KOPT-K1 (cell line): Measurements from ENCODE around the gene PRR20G.
"Not testable (repeated sequence)": the region's sequence is repeated elsewhere in the genome, so short reads cannot be mapped to it uniquely, and the experiment has no call there.

Source experiments
- H3K27ac ChIP-seq: fragments of 200-600 bp; sonication (generic); 2 replicates; pipeline ENCODE4 v1.5.1; 2016; ENCODE audit warnings: antibody characterized with exemption, mild to moderate bottlenecking, low read depth, low read length; ENCODE audit not compliant: poor library complexity, severe bottlenecking
- H3K36me3 ChIP-seq: fragments of 200-600 bp; sonication (generic); 2 replicates; pipeline ENCODE4 v1.5.1; 2017; ENCODE audit warnings: antibody characterized with exemption, mild to moderate bottlenecking, low read length, moderate library complexity; ENCODE audit not compliant: insufficient read depth
- H3K9me3 ChIP-seq: fragments of 200-600 bp; sonication (generic); 2 replicates; pipeline ENCODE4 v1.5.1; 2017; ENCODE audit warnings: antibody characterized with exemption, low read length, mild to moderate bottlenecking; ENCODE audit not compliant: insufficient read depth, poor library complexity, severe bottlenecking

The PRR20G gene

GRCh38 chr3:127307916-127308315 is 20.1 kb upstream of the PRR20G start:
- no peak overlapping the region for H3K27ac ChIP-seq
- no peaks in the 10 kb centered on the region for H3K9me3 ChIP-seq
- H3K36me3 ChIP-seq, result no peaks in the 10 kb centered on the region

GRCh38 chr3:127307112-127307835 is 19.4 kb upstream of the PRR20G start:
- no peak overlapping the region for H3K27ac ChIP-seq
- no peaks in the 10 kb centered on the region for H3K36me3 ChIP-seq
- H3K9me3 ChIP-seq, result no peaks in the 10 kb centered on the region

- Histone ChIP-seq H3K27ac (no peak overlapping the region), H3K9me3 (no peaks in the 10 kb centered on the region), H3K36me3 (no peaks in the 10 kb centered on the region)
Measured at GRCh38 chr3:127306361-127307111, 18.7 kb upstream of the PRR20G start.

- Histone ChIP-seq H3K27ac (no peak overlapping the region), H3K36me3 (no peaks in the 10 kb centered on the region), H3K9me3 (no peaks in the 10 kb centered on the region)
Measured at GRCh38 chr3:127305499-127306060, 17.7 kb upstream of the PRR20G start.

GRCh38 chr3:127304121-127304744 is 16.4 kb upstream of the PRR20G start:
- no peak overlapping the region for H3K27ac ChIP-seq

GRCh38 chr3:127299276-127299675 is 11.4 kb upstream of the PRR20G start:
- H3K9me3 ChIP-seq, result no peaks in the 10 kb centered on the region
- H3K27ac ChIP-seq, result no peak overlapping the region

More at GRCh38 chr3:127304121-127304744, 16.4 kb upstream of the PRR20G start:
- Histone ChIP-seq H3K36me3 (no peaks in the 10 kb centered on the region), H3K9me3 (no peaks in the 10 kb centered on the region)

GRCh38 chr3:127296959-127297358 is 9.1 kb upstream of the PRR20G start:
- H3K27ac ChIP-seq, result no peak overlapping the region
- no peaks in the 10 kb centered on the region for H3K36me3 ChIP-seq

More at GRCh38 chr3:127299276-127299675, 11.4 kb upstream of the PRR20G start:
- no peaks in the 10 kb centered on the region for H3K36me3 ChIP-seq

GRCh38 chr3:127296166-127296565 is 8.3 kb upstream of the PRR20G start:
- no peak overlapping the region for H3K27ac ChIP-seq
- H3K9me3 ChIP-seq, result no peaks in the 10 kb centered on the region
- H3K36me3 ChIP-seq, result no peaks in the 10 kb centered on the region

More at GRCh38 chr3:127296959-127297358, 9.1 kb upstream of the PRR20G start:
- no peaks in the 10 kb centered on the region for H3K9me3 ChIP-seq

- H3K9me3 ChIP-seq, H3K27ac ChIP-seq, H3K36me3 ChIP-seq: not testable (repeated sequence)
Measured at GRCh38 chr3:127293650-127294049, 5.8 kb upstream of the PRR20G start.

- H3K9me3 ChIP-seq, result no peaks in the 10 kb centered on the region
- no peak overlapping the region for H3K27ac ChIP-seq
- no peaks in the 10 kb centered on the region for H3K36me3 ChIP-seq
Measured at GRCh38 chr3:127291611-127292010, 3.8 kb upstream of the PRR20G start.

- no peaks in the 10 kb centered on the region for H3K36me3 ChIP-seq
- no peaks in the 10 kb centered on the region for H3K9me3 ChIP-seq
- no peak overlapping the region for H3K27ac ChIP-seq
Measured at GRCh38 chr3:127291114-127291513, 3.3 kb upstream of the PRR20G start.

- Histone ChIP-seq H3K27ac (no peak overlapping the region), H3K36me3 (no peaks in the 10 kb centered on the region), H3K9me3 (no peaks in the 10 kb centered on the region)
Measured at GRCh38 chr3:127289706-127290575, 2.1 kb upstream of the PRR20G start.

- no peak overlapping the region for H3K27ac ChIP-seq
- no peaks in the 10 kb centered on the region for H3K36me3 ChIP-seq
- no peaks in the 10 kb centered on the region for H3K9me3 ChIP-seq
Measured at GRCh38 chr3:127288921-127289705, 1.3 kb upstream of the PRR20G start.

- H3K36me3 ChIP-seq, result no peaks in the 10 kb centered on the region
- H3K27ac ChIP-seq, result no peak overlapping the region
- peaks cover under 1% of the 10 kb centered on the region for H3K9me3 ChIP-seq
Measured at GRCh38 chr3:127288343-127288742, 497 bp upstream of the PRR20G start.
